Measurements from ENCODE around the gene TMEM150B.

DNA sequence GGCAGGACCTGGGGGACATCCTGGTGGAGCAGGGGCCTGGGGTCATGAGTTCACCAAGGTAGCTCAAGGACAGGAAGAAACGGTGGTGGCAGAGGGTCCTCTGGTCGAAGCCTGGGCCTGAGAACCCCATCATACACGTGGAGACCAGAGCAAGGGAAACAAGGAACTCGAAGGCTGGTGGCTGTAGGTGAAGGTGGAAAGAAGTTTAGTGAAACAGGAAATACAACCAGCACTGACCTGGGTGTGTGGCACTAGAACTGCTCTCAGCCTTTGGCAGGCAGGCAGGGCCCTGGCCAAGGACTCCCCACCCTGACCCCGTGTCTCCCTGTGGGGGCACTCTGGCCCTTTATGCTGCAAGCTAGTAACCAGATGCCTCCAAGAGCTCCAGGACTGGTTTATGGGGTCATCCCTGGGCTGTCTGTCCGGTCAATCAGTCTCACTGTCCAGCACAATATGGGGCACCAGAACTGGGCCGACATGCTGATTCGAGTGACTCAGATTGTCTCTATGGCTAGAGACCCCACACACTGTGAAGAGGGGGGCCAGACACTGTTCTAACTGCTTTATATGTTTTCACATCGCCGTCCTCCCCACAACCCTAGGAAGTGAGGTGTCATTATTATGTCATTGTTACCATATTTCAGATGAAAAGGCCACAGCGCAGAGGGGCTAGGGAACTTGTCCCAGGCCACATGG lies 25.6 kb upstream of the TMEM150B start:
- TF ChIP-seq POLR2A (IDR thresholded peaks at IDR 0.05; ENCODE audit: low read depth, low read length), result no peak
- no peak for TF ChIP-seq POLR2AphosphoS5 (IDR thresholded peaks at IDR 0.05; ENCODE audit: insufficient read depth, low read depth, low read length)
